Activated naive CD4-positive, alpha-beta T cell (primary cell): ENCODE results near the gene NTSR2.

Experiments
- DNase-seq, 4 experiments: peaks; one replicate each; lab custom pipeline; 2025; lab: John Stamatoyannopoulos, UW

NTSR2 gene

GRCh38 chr2:11699686-11700670 lies 30.0 kb upstream of the NTSR2 start:
- DNase-seq: no peak

GRCh38 chr2:11698009-11698922 lies 28.3 kb upstream of the NTSR2 start:
- no peak for DNase-seq

- DNase-seq: no peak
Observed at GRCh38 chr2:11697103-11697871, 27.3 kb upstream of the NTSR2 start.

GRCh38 chr2:11696736-11697102 lies 26.7 kb upstream of the NTSR2 start:
- DNase-seq: no peak

- DNase-seq: no peak
Observed at GRCh38 chr2:11695576-11695975, 25.6 kb upstream of the NTSR2 start.

- peak in 3 of 4 experiments; percentile 6 to 32 (median 14) for DNase-seq
Observed at GRCh38 chr2:11692966-11693521, 23.0 kb upstream of the NTSR2 start.

GRCh38 chr2:11691076-11691660 lies 21.2 kb upstream of the NTSR2 start:
- no peak for DNase-seq

- peak; percentile 45 to 70 (median 66) for DNase-seq
Observed at GRCh38 chr2:11688222-11689069, 18.5 kb upstream of the NTSR2 start.

- DNase-seq: no peak
Observed at GRCh38 chr2:11687736-11688135, 17.7 kb upstream of the NTSR2 start.

- DNase-seq: no peak
Observed at GRCh38 chr2:11685906-11686470, 16.0 kb upstream of the NTSR2 start.

GRCh38 chr2:11684894-11685460 lies 15.0 kb upstream of the NTSR2 start:
- no peak for DNase-seq

- DNase-seq: no peak
Observed at GRCh38 chr2:11683966-11684365, 14.0 kb upstream of the NTSR2 start.

- DNase-seq: no peak
Observed at GRCh38 chr2:11683476-11683875, 13.5 kb upstream of the NTSR2 start.

- no peak for DNase-seq
Observed at GRCh38 chr2:11682590-11682915, 12.6 kb upstream of the NTSR2 start.

GRCh38 chr2:11681722-11682589 lies 12.0 kb upstream of the NTSR2 start:
- DNase-seq: peak in 2 of 4 experiments; percentile 24 to 25

GRCh38 chr2:11680901-11681721 lies 11.1 kb upstream of the NTSR2 start:
- DNase-seq: no peak

- no peak for DNase-seq
Observed at GRCh38 chr2:11680182-11680900, 10.3 kb upstream of the NTSR2 start.
